C4-2B (cell line): Measurements from ENCODE around the gene C12orf43.

Experiments used
- ZFX ChIP-seq: fragments of 450-650 bp; IDR thresholded peaks from 2 replicates; pipeline ENCODE4 v1.6.1; 2017
- TF ChIP-seq, protein P1 (sequence below): fragments of 450-650 bp; conservative IDR thresholded peaks from 2 replicates; pipeline ENCODE4 v1.5.1; 2017; ENCODE audit warnings: mild to moderate bottlenecking

DNA sequence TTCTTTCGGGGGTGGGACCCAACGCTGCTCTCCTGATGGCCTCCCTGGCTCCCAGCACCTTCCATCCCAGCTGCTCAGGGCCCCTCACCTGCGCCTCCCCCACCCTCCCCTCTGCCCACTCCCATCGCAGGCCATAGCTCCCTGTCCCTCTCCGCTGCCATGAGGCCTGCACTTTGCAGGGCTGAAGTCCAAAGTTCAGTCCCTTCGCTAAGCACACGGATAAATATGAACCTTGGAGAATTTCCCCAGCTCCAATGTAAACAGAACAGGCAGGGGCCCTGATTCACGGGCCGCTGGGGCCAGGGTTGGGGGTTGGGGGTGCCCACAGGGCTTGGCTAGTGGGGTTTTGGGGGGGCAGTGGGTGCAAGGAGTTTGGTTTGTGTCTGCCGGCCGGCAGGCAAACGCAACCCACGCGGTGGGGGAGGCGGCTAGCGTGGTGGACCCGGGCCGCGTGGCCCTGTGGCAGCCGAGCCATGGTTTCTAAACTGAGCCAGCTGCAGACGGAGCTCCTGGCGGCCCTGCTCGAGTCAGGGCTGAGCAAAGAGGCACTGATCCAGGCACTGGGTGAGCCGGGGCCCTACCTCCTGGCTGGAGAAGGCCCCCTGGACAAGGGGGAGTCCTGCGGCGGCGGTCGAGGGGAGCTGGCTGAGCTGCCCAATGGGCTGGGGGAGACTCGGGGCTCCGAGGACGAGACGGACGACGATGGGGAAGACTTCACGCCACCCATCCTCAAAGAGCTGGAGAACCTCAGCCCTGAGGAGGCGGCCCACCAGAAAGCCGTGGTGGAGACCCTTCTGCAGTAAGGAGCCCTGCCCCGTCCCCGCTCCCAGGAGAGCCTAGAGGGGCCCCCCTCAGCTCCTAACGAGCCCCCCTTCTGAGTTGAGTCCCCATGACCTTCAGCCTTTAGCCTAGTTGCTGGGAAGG is 37.7 kb downstream of the C12orf43 start, which contains the start of gene HNF1A:
- TF ChIP-seq, protein P1, sequence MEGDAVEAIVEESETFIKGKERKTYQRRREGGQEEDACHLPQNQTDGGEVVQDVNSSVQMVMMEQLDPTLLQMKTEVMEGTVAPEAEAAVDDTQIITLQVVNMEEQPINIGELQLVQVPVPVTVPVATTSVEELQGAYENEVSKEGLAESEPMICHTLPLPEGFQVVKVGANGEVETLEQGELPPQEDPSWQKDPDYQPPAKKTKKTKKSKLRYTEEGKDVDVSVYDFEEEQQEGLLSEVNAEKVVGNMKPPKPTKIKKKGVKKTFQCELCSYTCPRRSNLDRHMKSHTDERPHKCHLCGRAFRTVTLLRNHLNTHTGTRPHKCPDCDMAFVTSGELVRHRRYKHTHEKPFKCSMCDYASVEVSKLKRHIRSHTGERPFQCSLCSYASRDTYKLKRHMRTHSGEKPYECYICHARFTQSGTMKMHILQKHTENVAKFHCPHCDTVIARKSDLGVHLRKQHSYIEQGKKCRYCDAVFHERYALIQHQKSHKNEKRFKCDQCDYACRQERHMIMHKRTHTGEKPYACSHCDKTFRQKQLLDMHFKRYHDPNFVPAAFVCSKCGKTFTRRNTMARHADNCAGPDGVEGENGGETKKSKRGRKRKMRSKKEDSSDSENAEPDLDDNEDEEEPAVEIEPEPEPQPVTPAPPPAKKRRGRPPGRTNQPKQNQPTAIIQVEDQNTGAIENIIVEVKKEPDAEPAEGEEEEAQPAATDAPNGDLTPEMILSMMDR: no peak
- TF ChIP-seq ZFX: no peak
